ENCODE measurements around the gene ANKLE2.
A peak's percentile ranks its signal among the peaks of the same experiment; 100 is the strongest.
"Not testable (repeated sequence)": the region's sequence is repeated elsewhere in the genome, so short reads cannot be mapped to it uniquely, and the experiment has no call there.

The ANKLE2 gene

DNA sequence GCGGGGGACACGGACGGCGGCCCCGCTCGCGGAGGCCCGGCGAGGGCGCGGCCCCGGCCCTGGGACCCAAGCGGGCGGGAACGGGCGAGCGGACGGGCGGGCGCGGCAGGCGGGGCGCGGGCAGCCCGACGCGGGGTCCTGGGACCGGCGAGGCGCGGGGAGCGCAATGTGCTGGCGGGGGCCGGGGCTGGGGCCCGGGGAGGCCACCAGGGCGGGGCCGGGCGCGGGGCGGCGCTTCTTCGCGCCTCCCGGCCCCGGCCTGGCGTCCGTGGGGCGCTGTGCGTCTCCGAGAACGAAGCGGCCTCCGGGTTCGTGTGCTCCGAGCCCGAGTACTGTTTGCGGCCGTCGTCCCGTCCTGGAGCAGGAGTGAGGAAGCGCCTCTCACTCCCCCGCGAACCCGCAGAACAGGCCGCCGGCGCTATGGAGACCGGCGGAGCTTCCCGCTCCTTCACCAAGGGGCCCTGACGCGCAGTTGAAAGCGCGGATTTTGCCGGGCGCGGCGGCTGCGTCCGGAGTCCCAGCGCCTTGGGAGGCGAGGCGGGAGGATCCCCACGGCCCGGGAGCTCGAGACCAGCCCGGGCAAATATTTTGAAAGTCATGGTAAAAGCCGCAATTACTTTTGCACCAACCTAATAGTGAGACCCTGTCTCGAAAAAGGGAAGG is 420 bp upstream of the ANKLE2 start:
- TF ChIP-seq, protein P1, sequence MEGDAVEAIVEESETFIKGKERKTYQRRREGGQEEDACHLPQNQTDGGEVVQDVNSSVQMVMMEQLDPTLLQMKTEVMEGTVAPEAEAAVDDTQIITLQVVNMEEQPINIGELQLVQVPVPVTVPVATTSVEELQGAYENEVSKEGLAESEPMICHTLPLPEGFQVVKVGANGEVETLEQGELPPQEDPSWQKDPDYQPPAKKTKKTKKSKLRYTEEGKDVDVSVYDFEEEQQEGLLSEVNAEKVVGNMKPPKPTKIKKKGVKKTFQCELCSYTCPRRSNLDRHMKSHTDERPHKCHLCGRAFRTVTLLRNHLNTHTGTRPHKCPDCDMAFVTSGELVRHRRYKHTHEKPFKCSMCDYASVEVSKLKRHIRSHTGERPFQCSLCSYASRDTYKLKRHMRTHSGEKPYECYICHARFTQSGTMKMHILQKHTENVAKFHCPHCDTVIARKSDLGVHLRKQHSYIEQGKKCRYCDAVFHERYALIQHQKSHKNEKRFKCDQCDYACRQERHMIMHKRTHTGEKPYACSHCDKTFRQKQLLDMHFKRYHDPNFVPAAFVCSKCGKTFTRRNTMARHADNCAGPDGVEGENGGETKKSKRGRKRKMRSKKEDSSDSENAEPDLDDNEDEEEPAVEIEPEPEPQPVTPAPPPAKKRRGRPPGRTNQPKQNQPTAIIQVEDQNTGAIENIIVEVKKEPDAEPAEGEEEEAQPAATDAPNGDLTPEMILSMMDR (IDR thresholded peaks at IDR 0.05; ENCODE audit: low read length, missing control alignments) = no peak
- peak; percentile 90 for DNase-seq (ENCODE audit: low read depth)
- H3K4me3 ChIP-seq (replicated peaks; ENCODE audit: low read depth, low read length) = peak overlapping the region; percentile 69

DNA sequence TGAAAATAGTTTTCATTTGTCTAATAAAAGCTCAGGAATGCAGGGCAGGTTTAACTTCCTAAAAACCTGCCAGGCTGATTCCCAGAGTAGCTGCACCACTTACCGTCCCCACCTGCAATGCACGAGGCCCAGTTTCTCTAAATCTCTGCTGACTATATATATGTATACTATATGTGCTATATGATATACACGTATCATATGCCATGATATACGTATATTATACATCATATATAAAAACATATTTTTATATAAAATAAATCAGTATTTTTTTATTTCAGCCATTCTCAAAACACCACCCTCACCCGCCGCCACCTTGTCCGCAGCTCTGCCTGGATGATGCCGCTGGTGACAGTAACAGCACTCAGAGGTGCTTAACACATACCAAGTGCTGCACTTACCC is 2.3 kb downstream of the ANKLE2 start:
- no peak for DNase-seq (ENCODE audit: low read depth)
- H3K4me3 ChIP-seq (replicated peaks; ENCODE audit: low read depth, low read length) = no peak overlapping the region
- TF ChIP-seq, protein P1 (IDR thresholded peaks at IDR 0.05; ENCODE audit: low read length, missing control alignments) = no peak

DNA sequence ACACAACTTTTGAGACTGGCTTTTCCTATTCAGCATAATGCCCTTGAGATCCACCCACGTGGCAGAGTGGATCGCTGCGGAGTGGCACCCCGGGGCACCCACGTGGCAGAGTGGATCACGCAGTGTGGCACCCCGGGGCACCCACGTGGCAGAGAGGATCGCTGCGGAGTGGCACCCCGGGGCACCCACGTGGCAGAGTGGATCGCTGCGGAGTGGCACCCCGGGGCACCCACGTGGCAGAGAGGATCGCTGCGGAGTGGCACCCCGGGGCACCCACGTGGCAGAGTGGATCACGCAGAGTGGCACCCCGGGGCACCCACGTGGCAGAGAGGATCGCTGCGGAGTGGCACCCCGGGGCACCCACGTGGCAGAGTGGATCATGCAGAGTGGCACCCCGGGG is 2.8 kb downstream of the ANKLE2 start:
- not testable (repeated sequence) for H3K4me3 ChIP-seq (replicated peaks; ENCODE audit: low read depth, low read length); DNase-seq (ENCODE audit: low read depth)

DNA sequence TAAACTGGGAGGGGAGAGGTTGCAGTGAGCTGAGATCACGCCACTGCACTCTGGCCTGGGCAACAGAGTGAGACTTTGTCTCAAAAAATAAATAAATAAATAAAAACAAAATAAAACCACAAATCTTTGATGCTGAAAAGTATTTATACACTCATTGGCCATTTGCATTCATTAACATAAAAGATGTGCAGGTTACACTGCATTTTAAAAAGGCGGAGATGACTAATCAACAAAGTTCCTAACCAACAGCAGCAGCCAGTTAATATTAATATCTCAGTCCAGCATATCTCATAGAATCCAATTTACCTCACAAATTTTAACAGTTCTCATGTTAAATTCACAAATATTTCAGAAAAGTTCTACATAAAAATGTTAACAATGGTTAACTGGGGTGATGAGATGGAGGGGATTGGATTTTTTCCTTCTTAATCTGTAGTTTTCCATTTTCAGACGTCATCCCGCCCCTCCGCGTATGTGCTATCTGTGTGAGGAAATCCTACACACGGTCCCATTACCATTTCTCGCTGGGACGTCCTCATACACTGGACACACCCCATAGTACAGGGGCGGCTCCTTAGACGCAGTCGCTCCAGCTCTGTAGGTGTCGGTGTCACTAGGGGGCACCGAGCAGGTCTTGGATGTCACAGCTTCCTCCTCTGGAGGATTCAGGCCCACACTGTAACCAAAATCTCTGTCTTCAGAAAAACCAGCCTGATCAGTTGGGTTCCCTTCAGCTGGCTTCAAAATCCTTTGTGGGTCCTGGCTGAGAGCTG is 7.3 kb downstream of the ANKLE2 start:
- H3K4me3 ChIP-seq (replicated peaks; ENCODE audit: low read depth, low read length) = no peak overlapping the region
- TF ChIP-seq, protein P1 (IDR thresholded peaks at IDR 0.05; ENCODE audit: low read length, missing control alignments) = no peak
- no peak for DNase-seq (ENCODE audit: low read depth)

DNA sequence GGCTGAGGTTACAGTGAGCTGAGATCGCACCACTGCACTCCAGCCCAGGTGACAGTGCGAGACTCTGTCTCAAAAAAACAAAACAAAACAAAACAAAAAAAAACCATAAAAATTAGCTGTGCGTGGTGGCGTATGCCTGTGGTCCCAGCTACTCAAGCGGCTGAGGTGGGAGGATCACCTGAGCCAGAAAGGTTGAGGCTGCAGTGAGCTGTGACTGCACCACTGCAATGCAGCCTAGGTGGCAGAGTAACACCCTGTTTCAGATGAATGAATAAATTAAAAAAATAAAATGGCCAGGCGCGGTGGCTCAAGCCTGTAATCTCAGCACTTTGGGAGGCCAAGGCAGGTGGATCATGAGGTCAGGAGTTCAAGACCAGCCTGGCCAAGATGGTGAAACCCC is 8.0 kb downstream of the ANKLE2 start:
- H3K4me3 ChIP-seq (replicated peaks; ENCODE audit: low read depth, low read length); DNase-seq (ENCODE audit: low read depth): not testable (repeated sequence)

DNA sequence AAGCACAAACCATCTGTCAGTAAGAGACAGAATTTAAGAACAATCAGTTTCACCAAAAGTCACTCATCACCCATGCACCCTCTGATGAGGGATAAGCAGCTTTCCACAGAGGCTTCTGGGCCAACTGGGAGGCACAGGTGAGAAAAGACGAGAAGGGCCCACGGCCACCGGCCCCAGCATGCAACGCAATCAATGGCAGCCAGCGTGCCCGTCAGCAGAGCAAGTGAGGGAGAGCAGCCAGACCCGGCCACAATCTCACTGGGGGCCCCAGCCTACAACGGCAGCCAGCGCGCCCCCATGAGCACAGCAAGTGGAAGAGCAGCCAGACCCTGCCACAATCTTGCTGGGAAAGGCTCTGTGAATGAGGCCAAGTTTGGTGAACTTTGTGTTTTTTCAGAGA is 13.3 kb downstream of the ANKLE2 start:
- DNase-seq (ENCODE audit: low read depth) = no peak
- TF ChIP-seq, protein P1 (IDR thresholded peaks at IDR 0.05; ENCODE audit: low read length, missing control alignments) = no peak
- H3K4me3 ChIP-seq (replicated peaks; ENCODE audit: low read depth, low read length) = no peak overlapping the region

DNA sequence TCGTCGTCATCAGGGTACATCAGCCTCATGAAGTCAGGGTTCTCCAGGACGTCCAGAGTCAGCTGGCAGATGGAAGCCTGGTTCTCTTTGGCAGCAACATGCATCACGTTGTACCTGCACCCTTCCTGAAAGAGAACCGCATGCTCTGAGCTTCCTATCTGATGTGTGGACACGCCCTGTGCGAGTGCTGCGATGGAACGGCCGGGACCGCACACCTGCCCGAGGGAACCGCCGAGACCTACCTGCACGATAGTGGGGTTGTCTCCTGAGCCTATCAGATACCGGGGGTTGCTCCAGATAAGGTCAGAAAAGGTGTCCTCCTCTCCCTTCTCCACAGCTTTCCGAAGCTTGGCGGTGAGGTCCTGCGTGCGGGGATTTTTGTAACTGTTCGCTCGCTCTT is 13.7 kb downstream of the ANKLE2 start:
- H3K4me3 ChIP-seq (replicated peaks; ENCODE audit: low read depth, low read length) = no peak overlapping the region
- no peak for DNase-seq (ENCODE audit: low read depth)
- TF ChIP-seq, protein P1 (IDR thresholded peaks at IDR 0.05; ENCODE audit: low read length, missing control alignments) = no peak

DNA sequence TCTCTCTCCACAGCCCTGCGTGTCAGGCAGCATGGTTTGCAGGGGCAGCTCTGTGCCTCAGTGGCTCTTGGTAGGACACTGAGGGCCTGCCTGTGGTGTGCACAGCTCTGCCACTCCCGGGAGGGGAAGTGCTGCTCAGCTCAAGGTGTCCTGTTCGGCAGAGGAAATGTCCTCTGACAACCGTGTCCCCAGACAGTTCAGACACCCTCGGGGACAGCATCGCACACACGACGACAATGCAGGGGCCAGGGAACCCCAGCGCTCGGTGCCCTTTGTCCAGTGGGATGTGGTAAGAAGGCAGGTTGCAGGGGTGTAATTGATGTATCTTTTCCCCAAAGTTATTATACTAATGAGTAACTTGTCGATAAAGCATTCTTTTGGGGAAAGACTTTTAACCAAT is 14.2 kb downstream of the ANKLE2 start:
- TF ChIP-seq, protein P1 (IDR thresholded peaks at IDR 0.05; ENCODE audit: low read length, missing control alignments) = no peak
- DNase-seq (ENCODE audit: low read depth) = no peak
- H3K4me3 ChIP-seq (replicated peaks; ENCODE audit: low read depth, low read length) = no peak overlapping the region
